ENCODE measurements around the gene NEDD4L.
"Not testable (repeated sequence)": the region's sequence is repeated elsewhere in the genome, so short reads cannot be mapped to it uniquely, and the experiment has no call there.

NEDD4L gene

DNA sequence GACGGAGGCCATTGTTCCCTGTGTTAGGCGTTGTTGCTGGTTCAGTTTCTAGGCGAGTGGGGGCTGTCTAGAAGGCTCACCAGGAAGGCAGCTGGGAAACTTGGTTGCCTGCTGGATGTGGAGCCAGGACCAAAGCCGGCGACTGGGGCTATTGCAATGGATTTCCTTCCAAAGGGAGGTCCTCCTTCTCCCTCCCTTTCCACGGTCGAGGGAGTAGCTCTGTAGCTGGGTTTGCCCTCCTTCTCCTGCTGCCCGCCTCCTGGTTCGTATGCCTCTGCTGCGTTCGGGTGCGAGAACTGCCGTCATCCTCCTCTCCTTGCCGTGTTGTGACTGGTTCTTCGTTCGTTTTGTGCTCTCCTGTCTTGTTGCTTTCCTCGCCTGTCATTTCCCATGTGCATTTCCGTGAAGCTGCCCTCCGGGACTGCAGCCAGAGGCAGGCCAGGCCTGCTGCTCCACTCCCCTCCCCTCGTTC, 203.4 kb downstream of the NEDD4L start:
- no peak for FAIRE-seq

DNA sequence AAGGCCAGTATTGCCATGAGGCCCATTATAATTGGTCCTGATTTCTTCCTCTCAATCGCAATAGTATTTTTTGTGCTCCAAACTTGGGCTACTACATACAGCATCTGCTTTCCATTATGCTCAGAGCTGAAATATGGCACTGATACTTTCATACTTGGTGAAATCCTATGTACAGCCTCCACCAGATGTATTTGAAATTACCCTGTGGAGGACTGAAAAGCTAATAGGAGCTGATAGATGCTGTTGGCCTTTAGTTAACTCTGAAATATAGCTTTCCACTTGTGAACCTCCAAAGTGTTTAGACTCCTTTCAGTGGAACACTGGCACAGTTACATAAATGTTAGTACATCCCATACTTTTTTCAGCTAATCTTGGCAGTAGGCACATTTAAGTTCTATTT, 205.7 kb downstream of the NEDD4L start:
- FAIRE-seq, result no peak

DNA sequence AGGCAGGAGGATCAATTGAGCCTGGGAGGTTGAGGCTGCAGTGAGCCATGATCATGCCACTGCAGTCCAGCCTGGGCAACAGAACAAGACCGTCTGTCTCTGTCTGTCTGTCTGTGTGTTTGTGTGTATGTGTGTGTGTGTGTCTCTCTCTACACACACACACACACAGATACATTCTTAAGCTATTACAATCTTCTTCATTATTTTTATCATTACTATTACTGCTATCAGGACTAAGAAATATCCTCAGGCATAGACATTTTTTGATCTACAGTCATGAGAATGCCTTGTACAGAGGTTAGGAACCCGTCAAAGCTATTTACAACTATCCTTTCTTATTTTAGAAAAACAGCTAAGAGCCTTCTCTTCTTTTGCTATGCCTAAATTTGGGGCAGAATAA, 207.4 kb downstream of the NEDD4L start:
- no peak for FAIRE-seq

DNA sequence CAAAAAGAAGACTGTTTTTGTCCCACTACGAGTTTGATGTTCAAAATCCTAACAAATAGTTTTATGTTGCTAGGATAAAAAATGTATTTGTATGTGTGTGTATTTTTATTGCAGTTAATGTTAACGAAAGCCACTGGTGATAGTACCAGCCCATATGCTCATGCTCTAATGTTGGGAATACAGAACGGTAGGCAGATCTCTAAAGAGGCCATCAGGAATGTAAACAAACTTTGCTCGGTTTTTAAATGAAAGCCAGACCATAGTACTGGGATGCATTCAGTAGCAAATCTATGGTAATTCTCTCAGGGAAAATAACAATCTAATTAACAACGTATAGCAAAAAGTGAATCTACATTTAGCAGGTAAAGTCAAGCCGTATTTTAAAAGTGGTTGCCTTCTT, 208.1 kb downstream of the NEDD4L start:
- no peak for FAIRE-seq

DNA sequence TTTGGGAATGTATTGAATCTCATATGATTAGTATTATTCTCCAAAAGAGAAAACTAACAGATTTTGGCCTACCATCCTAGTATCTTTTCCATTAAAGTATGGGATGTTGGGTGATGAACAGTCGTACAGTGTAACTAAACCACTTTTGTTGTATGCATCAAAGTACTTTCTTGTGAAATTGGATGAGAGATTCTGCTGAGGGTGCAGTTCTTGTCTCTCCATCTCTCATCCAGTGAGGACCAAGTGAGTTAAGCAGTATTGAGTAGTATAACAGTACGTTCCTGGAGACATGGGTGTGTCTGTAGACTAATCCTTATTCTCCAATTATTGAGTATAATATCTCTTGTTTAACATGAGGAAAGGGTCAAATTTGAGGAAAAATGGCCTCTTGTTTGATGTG, 209.3 kb downstream of the NEDD4L start:
- no peak for FAIRE-seq

DNA sequence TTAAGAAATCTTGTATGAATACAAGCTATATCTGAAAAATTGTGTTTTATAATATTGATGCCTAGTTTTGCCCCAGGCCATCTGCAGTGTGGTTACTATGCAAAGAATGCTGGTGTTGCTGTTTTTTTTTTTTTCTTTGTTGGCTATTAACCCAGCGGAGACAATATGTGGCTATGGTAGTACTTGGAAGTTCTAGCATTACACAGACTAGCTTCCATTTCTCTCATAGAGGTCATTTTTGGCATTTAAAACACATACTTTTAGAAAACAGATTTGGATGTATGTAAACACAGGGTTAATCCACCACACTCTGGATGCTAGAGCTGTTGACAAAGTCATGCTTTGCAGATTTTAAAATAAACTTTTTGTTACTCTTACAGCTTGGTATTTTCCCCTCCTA, 209.8 kb downstream of the NEDD4L start:
- no peak for FAIRE-seq

DNA sequence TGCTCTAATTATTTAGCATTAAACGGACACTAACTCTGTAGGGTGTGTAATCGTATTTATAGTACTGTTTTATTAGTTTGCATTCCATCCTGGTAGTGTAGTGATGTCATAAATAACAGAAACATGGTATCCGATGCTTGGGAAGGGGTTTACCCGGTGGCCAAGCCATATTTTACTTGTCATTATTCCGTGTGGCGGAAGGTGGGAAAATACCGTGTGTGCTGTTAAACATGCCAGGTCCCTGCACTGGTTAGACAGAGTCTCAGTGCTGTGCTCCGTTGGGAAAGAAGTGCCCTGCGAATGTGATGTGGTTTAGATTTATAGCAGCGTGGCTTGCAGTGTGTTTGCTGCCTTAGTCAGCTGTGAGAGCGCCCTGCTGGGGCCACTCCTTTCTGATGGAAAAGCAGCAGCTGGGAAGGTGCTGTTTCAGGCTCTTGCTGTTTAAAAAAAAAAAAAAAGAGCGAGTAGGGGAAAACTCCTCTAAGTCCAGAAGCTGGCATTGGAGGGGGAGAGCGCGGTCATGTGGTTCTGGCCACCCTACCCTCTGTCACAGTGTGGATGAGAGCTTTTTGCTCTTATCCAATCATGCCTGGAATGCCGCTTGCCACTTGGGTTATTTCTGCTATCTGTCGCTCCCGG, 211.0 kb downstream of the NEDD4L start:
- no peak for FAIRE-seq

DNA sequence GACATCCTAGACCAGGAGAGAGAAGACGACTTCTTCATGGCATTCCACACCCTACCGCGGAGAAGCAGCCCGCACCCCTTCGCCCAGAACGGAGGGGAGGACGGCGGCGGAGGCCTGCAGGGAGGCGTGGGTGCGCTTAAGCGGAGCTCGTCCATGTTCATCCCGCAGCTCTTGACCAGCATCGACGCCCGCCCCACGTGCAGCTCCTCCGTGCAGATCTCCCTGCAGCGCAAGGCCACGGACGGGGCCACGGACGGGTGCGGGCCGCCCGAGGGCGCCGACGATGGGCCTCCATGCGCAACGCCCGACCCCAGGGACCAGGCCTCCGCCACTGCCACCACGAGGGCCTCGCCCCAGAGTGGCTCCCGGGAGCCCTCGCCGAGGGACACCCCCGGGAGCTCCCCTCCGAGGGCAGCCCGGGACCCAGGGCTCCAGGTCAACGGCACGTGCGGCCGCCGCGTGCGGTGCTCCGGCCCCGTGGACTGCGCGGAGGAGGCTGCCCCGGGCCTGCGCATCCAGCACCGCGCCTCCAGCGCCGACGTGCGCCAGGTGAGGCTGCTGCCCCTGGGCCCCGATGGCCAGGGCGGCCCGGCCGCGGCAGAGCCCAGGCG, 211.8 kb downstream of the NEDD4L start:
- no peak for FAIRE-seq

DNA sequence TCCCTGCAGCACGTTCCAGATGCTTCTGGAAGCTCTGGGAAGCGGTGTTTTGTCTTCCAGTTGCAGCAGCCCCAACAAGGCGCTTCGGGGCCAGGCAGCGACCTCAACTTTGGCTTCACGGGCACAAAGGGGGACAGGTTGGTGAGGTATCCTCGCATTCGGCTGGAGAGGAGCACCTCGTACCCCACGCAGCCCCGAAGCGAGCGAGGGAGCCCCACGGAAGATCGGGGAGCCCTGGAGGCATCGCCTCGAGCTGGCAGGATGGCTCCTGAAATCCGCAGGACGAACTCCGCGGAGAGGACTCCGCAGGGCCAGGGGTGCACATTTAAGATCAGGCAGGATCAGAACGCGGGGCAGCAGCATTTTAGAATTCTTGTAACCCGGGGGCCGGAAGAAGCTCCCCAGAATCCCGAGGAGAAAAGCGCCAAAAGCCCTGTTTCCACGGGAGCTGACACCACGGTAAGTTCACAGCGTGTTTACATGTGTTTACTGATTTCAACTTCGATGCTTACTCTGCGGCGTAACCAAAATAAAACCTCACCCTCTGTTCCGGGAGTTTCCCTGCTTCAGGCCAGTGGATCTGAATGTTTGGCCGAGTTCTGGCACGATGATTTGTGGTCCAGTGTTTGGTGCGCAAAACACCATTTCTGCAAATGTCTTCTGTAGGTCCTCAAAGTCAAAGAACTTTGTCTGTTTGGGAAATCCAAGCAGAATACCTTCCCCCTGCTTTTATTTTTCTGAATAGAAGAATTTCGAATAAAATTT, 212.5 kb downstream of the NEDD4L start:
- no peak for FAIRE-seq

DNA sequence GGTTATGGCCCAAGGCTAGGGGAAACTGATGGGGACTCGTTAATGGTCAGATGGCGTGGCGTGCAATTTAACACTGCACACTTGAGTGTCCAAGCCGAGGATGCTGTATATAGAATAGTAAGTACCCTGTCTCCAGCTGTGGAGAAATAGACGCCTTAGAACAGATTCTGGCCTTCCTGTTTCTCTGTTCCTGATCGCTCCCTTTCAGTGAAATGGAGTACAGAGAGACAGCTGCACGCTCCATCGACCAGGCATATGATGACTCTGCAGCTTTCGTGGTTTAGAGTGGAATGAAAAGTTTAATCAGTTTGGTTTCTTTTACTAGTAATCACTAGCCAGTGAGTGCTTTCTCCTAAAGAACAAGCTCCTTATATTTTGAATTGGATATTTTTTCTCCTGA, 213.4 kb downstream of the NEDD4L start:
- no peak for FAIRE-seq

DNA sequence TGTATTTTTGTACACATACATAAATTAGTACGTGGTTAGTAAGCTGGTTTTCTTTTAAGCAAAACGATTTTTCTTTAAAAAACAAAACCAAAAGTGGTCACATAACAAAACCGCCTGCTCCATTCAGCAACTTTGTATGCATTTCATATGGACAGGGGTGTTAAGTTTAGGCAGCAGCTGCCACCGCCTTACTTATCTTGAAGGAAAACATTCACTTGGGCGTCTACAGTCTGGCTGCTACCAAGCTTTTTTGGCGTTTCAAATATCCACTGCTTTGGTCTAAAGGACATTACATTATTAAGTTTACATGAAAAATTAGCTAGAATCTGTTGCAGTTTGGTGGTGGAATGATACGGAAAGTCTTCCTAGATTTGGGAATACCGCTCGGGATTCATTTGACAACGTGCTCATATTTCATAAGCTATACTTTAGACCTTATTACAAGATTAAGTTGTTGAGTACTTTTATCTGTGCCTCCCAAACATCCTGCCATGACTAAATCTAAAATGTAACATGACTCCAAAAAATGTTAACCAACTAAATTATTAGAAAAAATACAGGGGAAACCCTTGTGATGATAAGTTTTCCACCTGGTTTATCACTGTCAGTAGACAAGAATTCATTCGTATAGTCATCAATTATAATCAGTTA, 214.8 kb downstream of the NEDD4L start:
- FAIRE-seq, result no peak

DNA sequence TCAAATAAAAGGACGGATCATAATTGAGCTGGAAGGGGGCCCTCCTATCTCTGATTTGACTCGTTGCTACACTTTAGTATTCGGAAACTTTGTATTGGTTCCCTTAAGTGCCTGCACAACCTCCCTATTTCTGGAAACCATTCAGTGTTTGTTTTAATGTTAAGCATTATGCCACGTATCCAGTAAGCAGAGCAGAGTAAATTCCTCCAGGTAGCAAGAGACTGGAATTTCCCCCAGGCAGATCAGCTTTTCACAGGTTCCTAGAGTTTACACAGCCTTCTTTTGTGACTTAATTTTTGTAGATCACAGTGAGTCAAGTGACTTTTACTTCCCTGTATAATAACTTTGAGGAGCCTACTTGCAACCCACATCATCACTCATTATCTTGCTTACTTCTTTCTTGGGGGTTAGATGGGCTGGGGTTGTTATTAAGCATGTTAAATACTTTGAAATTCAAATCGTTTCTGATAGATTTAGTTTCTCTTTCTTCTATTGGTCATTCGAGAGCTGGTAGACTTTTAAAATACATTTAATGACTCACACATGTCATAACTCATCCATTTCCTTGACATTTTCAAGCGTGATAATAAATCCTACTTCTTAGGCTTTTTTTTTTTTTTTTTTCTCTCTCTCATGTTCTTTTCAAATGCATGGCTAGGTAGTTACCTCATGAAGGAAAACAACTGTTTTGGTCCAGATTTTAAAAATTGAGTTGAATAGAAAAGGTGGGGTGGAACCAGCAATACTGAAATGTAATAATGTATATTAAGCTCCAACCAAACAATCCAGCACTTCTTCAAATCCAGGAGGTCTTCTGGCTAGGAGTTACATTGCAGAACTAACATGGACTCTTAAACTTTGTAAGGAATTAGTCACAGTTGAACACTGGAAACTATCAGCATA, 219.3 kb downstream of the NEDD4L start:
- FAIRE-seq, result no peak

DNA sequence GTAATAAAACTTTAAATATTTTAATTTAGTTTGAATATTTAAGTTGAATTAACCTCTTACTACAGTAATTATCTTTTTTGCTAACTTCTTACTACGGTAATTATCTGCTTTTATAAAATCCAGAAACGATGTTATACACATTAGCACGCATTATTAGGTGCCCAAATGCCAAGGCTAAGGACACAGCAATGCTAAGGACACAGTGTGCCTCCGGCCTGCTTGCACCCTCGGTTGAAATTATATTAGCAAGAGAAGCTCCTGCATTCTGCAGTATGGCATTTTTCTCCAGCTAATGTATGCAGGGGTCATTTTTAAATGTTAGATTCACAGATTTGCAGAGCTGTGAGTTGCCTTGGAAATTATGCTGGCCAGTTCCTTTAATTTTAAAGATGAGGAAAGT, 220.0 kb downstream of the NEDD4L start:
- FAIRE-seq, result no peak

DNA sequence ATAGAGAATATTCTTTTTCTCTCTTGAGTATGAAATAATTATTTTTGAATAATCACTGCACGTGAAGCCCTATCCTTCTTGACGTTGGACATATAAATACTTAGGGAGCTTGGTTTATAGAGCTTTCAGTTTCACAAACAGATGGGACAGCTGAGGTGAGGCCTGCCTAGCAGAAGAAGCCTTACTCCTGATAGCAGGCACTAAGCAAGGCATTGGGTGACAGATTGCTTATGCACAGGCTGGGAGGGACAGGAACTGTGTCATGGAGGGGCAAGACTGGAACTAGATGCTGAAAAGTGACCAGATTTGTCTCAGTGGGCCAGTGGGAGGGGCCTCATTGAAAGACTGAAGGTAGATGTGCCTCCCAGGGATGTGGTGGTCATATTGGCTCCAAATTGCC, 220.8 kb downstream of the NEDD4L start:
- FAIRE-seq, result no peak

DNA sequence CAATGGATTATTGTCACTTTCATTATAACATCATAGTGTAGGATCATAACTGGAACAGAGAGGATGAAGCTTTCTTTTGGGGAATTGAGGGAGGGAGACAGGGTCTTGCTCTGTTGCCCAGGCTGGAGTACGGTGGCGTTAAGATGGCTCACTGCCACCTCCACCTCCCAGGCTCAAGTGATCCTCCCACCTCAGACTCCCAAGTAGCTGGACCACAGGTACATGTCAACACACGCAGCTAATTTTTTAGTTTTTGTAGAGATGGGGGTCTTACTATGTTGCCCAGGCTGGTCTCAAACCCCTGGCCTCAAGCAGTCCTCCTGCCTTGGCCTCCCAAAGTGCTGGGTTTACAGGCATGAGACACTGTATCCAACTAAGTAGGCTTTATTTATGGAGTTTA, 221.5 kb downstream of the NEDD4L start:
- not testable (repeated sequence) for FAIRE-seq

DNA sequence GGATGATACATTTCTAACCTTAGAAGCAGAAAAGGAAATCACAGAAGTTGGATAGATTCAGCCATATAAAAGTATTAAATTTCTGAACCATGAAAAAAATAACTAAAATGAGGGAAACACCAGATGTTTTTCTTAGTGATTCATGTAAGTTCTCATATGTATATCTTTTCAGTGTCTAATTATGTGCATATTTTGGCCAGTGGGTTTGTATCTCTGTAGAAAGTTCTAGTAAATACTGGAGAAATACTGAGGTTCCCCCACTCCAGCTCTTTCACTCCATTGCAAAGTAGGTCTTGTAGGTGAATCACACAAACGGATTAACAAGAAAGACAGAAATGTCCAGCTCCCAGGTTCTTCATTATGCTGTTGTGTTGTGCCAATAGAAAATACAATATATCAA, 222.3 kb downstream of the NEDD4L start:
- FAIRE-seq, result no peak

DNA sequence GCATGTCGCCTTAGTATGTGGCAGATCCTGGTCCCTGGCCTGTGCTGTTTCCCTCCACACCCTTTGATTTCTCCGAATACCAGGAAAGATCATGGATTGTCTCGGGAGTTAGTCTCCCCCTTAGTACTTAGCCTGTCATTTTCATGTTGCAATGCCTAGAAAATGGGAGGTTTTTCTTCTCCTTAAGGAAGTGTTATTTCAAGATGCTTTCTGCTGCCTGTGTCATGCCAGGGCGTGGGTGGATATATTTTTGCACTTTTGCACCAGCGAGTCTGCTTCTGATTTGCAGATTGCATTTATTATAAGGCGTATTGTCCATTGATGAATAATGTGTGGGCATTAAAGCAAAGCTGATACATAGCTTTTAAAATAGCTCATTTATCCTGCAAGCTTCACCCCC, 223.5 kb downstream of the NEDD4L start:
- FAIRE-seq, result no peak

DNA sequence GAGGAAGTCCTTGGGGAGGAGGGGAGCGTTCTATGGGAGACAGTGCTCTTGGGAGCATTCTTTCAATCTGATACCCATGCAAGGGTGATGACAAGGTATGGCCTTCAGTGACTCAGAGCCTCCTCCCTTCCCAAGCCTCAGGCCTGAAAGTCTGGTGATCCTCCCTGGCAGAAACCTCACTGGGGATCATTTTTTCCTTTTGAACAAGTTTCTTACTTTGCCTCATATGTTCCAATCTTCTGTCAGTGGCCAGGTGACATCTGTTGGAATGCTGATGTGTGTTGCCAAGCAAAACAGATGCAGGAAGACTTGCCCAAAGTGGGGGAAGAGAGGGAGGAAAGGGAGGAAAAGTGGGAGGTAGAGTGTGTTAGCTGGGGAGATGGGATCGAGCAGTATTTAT, 224.8 kb downstream of the NEDD4L start:
- FAIRE-seq, result no peak

DNA sequence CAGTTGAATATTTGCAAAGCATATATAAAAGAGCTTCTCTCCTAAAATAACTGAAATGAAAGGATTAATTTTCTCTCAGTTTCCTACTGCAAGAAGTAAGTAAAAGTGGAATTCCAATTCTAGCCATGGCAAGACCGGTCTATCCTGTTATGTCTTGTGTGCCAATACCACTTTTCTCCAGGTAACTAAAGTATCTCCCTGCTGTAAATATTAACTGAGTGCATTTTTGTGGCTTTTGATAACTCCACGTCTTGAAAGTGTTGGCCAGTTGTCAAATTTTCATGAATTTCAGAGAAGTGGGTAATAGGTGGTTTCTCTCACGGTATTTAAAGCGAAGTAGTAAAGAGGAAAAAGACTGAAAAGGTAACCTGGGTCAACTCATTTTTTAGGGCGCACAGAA, 225.9 kb downstream of the NEDD4L start:
- FAIRE-seq, result no peak

DNA sequence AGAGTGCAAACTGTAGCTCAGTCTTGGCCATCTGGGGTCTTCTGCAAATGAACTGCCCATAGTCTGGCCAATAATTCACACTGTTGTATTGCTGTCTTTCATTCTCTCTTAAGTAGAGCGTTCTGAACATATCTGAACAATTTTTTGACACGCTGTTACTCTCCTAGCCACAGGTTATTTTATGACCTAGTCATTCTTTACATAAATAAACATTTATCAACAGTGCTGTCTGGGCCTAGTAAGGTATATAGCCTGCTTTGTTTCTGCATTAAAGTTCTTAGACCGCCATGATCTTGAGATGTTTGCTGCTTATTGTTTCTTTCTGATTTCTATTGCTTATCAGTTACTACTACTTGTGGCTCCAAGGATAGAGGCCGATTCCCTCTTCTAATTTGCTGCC, 226.4 kb downstream of the NEDD4L start:
- FAIRE-seq, result no peak

DNA sequence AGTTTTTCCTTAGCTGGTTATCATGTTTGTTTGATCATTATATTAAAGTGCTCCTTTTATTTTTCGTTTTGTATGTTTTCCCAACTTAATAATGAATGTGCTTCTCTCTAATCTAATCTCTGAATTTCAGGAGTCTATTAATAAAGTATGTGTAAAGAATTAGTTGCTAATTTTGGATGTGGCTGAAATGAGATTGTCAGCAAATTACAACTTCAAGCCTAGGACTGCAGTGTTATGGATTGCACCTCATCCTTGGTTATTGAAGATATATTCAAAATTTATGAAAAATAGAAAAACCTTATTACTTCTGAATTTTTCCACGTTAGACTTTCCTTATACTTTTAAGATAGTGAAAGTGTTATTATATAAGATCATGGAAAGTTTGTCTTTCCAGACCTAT, 227.7 kb downstream of the NEDD4L start:
- FAIRE-seq, result no peak

DNA sequence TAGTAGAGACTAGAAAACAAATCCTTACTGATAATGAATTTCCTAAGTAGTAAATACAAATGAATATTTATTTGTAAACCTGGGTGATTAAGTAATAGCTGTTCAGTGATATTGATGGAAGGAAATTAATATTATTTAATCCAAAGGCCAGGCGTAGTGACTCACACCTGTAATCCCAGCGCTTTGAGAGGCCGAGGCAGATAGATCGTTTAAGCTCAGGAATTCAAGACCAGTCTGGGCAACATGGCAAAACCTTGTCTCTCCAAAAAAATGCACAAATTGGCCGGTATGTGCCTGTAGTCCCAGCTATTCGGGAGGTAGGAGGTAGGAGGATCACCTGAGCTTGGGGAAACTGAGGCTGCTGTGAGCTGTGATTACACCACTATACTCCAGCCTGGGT, 228.2 kb downstream of the NEDD4L start:
- no peak for FAIRE-seq

Measured in A204.1 (cell line).